A673 (cell line): ENCODE data around the gene PCDHA6.
"Not testable (repeated sequence)": the region's sequence is repeated elsewhere in the genome, so short reads cannot be mapped to it uniquely, and the experiment has no call there.

ENCODE experiments used
- CTCF ChIP-seq: fragments of 300-800, 200-600 bp; sonication (generic); conservative IDR thresholded peaks from 2 replicates; pipeline ENCODE4 v1.5.1; 2017; ENCODE audit warnings: low read depth, mild to moderate bottlenecking, antibody characterized with exemption, low read length, moderate library complexity, mixed read lengths
- EZH2 ChIP-seq: fragments of 200-600 bp; sonication (generic); IDR thresholded peaks from 2 replicates; pipeline ENCODE4 v1.6.1; 2017; ENCODE audit warnings: borderline replicate concordance, low read depth, mild to moderate bottlenecking, mixed read lengths, antibody characterized with exemption, low read length; ENCODE audit not compliant: poor library complexity, severe bottlenecking

- TF ChIP-seq CTCF, EZH2: not testable (repeated sequence)
Observed at GRCh38 chr5:140787422-140787821, 40.3 kb upstream of the PCDHA6 start.
